GM21447 (cell line): ENCODE results near the gene ERLEC1.
"Not testable (repeated sequence)": the region's sequence is repeated elsewhere in the genome, so short reads cannot be mapped to it uniquely, and the experiment has no call there.

Experiments used
- ATAC-seq: cut with Tn5 transposase; IDR thresholded peaks from one replicate; pipeline ENCODE4 v1.9.1; 2021; ENCODE audit not compliant: unreplicated experiment

The ERLEC1 gene

DNA sequence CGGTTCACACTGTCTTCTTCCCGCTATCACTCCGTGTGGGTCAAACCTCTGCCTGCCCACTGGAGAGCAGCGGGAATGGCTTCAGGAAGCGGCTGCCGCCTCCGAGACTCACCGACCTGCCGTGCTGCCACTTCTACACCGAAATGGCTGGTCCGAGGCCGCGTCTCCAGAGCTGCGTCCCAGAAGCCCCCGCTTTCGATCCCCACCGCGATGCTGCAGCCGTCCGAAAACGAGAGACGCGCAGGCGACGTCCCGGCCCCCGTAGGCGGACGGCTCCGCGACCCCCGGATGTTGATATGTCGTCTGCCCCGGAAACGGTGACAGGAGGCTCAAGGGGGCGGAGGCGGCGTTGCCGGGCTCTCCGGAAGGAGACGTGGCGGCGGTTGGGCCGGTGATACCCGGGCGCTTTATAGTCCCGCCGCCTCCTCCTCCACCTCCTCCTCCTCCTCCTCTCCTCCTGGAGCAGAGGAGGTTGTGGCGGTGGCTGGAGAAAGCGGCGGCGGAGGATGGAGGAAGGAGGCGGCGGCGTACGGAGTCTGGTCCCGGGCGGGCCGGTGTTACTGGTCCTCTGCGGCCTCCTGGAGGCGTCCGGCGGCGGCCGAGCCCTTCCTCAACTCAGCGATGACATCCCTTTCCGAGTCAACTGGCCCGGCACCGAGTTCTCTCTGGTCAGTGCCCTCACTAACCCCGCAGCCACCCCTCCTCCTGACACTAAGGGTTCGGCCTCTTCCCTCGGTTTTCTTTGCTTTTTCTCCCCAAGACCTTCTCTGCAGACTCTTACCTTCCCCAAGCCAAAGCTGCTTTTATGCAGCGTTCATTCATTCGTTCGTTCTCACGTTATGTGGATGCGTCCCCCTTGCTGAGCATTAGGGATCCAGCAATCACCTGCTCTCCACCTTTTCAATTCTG is at the start of gene ERLEC1, which contains the start of gene ASB3:
Gene ERLEC1, plus strand, starts transcription at position 340 of the 909 bp plus-strand sequence. Its CDS starts 167 bp downstream, at position 507.
Gene ASB3, minus strand, starts transcription at position 249 of the 909 bp plus-strand sequence. CDS start 21,381 bp downstream, outside the sequence.
- ATAC-seq = peak; percentile 92

GRCh38 chr2:53737091-53737490 is 49.8 kb upstream of the ERLEC1 start:
- no peak for ATAC-seq

DNA sequence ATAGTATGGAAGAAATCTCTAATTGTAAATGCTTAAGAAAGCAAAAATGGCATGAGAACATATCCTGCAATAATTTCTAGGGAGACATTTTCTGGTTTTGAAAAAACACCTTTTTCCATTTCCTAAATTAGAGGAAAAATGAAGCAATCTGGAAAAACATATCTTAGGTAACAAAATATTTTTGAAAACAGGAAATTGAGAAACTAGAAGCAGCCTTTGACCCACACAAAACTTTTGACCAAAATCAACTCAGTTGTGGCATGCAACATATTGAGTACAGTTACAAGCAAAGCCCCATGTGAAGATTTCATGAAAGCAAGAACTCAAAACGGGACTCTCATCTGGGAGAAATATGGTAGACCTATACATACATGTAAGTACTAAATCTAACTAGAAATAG is 47.8 kb upstream of the ERLEC1 start:
- no peak for ATAC-seq

- no peak for ATAC-seq
Observed at GRCh38 chr2:53740170-53740569, 46.7 kb upstream of the ERLEC1 start.

DNA sequence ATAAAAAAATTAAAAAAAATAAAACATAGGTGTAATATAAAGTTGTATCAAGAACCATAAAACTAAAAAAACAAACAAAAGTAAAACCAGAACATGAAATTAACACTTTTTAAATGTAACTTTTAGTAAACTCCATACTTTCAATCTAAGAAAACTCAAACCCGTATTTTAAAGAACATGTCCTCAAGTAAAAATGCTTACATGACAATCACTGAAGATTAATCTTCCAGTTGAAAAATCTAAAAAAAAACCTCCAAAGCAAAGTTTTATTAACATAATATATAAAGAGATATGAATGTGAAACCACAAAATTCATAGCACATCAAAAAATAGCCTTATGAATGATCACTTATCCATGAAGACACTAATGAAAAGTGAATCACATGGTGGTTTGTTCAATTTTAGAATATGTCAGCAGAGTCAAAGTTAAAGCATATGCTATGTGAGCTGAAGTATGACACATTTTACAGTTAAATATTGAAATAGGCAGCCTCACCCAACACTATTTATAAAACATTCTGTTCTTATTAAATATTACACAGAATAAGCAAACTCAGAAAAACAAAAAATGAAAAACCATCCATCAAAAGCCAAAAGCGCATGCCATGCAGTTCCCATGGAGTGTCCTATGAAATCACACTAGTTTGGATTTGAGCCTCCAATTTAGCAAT is 42.3 kb upstream of the ERLEC1 start:
- no peak for ATAC-seq

DNA sequence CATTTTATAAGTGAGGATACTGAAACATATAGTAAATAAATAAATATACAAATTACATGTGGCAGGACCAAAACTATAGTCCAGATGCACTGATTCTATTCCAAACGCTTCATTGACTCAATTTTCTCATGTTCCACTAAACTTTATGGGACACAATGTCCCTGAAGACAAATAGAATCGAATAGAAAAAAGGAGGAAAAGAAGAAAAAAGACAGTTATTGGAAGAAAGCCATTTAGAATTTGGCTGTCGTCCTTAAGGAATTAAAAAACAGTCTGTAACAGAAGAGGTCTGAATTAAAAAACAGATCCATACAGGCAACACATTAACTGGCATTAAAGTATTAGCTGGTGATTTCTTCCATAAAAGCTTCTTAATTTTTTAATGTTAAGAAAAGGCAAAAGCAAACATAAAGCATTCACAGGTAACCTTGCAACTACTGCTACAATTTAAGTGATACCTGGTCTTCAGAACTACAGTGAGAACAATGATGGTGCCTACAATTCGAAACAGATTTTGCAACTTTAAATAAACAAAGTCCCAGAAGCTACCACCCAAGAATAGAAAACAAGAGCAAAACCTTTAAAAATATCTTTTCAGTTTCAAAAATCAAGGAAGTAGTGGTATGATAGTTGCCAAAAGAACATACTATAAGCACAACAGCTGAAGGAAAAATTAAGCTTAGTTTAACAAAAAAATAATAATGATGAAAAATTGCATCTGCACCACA is 36.6 kb upstream of the ERLEC1 start:
- peak; percentile 31 for ATAC-seq

DNA sequence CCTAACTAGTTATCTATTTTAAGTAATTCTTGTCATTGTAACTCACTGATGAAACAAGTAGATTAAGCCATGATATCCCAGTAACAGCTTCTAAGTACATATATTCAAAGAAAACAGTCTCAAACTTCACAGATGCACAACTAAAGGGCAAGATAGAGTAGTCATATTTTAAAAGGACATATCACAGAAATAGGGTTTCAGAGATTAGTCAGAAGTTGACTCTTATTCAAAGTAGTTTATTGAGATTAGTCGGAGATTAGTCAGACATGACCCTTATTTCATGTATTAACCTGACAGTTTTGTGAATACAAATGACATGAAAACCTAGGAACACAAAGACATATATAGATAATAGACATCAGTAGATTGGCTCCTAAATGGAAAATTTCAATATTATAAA is 35.1 kb upstream of the ERLEC1 start:
- peak; percentile 89 for ATAC-seq

DNA sequence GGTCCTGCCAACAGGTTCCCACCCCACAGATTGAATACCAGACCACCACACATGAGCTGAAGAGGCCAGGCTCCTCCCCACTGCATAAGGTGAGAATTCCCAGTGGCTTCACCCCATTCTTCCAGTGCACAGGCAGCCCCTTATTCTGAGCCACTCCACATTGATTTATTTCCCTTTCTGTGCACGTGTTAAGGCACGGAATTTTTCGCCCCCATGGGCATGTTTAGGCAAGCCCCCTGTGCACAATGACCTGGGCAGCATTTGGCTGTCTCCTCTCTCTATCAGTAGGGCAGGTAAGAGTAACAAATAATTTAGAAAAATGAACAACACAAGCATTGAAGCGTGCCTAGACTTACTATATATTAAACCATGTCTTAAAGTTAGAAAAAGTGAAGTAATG is 34.5 kb upstream of the ERLEC1 start:
- ATAC-seq = no peak

GRCh38 chr2:53753041-53753440 is 33.8 kb upstream of the ERLEC1 start:
- ATAC-seq = no peak

- no peak for ATAC-seq
Observed at GRCh38 chr2:53755121-53755520, 31.7 kb upstream of the ERLEC1 start.

- no peak for ATAC-seq
Observed at GRCh38 chr2:53756644-53757043, 30.2 kb upstream of the ERLEC1 start.

GRCh38 chr2:53757206-53757605 is 29.6 kb upstream of the ERLEC1 start:
- not testable (repeated sequence) for ATAC-seq

GRCh38 chr2:53765767-53766166 is 21.1 kb upstream of the ERLEC1 start:
- no peak for ATAC-seq

DNA sequence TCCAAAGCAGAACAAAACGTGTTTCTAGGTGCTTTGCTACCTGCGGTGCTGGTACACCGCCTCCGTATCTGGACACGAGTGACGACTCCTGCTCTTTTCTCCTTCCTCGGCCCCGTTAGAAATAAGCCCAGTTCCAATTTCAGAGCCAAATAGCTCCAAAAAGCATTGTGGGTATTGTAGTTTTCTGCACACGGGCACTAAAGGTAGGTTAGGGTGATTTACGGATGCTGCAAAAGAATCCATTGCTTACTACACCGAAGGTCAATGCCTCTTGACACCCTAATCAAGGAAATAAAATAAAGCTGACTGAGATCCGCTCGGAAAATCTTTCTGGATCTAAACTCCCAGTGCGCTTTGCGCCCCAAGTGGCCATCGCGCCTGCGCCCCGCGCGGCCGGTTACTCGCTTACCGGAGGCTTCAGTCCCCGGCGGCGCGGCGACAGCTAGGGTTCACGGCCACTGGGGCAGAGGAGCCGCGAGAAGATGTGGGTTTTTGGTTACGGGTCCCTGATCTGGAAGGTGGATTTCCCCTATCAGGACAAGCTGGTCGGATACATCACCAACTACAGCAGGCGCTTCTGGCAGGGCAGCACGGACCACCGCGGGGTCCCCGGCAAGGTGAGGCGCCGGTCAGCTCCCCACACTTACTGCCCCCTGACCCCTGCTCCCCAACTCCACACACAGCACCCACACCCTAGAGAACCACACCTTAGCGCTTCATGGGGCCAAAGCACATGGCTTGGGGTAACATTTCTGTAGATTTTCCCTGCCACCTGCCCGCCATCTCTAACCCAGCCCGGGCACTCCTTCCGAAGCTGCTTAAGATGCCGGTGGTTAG is 19.2 kb upstream of the ERLEC1 start, which contains the start of gene CHAC2:
Gene CHAC2, plus strand, starts transcription at position 400 of the 837 bp plus-strand sequence. Its CDS starts 83 bp downstream, at position 483.
- peak; percentile 91 for ATAC-seq

DNA sequence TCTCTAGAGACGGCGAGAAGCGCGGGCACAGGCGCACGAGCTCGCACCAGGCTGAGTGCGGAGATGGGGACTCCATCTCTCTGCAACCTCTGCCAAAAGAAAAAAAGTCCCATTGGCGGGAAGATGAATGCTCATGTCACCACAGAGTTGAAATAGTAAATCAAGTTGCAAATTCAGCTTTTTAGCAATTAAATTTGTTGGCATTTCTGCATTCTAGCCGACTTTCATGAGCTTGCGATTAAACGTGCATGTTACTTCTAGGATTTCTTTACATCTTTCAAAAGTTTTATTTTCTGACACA is 18.7 kb upstream of the ERLEC1 start:
- ATAC-seq = peak; percentile 50

GRCh38 chr2:53769318-53769945 is 17.4 kb upstream of the ERLEC1 start:
- ATAC-seq = no peak

GRCh38 chr2:53770264-53770663 is 16.6 kb upstream of the ERLEC1 start:
- ATAC-seq = no peak

DNA sequence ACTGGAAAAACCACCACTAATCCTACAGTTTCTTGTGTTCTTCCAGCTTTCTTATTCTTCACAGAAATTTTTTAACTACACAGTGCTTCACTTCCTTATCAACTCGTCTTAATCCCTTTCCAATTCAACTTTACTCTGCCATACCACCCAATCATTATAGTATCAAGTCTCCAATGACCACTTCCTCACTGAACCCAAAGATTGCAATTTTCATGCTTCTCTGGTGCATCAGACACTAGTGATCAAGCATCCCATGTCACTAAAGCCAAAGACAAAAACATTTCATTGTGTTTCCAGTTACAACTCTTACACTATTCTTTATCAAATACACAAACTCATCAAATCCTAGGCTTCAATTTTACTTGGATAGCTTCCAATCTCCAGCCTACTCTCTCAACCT is 9.7 kb upstream of the ERLEC1 start:
- no peak for ATAC-seq

DNA sequence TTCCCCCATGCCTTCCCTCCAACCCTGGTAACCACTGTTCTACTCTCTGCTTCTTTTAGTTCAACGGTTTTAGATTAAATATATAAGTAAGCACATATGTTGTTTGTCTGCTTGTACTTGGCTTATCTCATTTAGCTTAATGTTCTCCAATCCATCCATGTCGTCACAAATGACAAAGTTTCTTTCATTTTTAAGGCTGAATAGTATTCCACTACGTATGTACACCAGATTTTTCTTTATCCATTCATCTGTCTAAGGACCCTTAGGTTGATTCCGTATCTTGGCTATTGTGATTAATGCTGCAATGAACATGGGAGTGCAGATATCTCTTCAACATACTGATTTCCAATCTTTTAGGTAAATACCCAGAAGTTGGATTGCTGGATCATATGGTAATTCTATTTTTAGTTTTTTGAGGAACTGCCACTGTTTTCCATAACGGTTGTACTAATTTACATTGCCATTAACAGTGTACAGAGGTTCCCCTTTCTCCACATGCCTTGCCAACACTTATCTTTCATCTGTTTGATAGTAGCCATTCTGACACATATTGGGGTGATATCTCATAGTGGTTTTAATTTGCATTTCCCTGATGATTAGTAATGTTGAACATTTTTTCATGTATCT is 8.2 kb upstream of the ERLEC1 start:
- ATAC-seq = no peak

- ATAC-seq = no peak
Observed at GRCh38 chr2:53780056-53780455, 6.8 kb upstream of the ERLEC1 start.
